Colon (tissue), 2 donors: ENCODE results near the gene FAF1.
"Not testable (repeated sequence)": the region's sequence is repeated elsewhere in the genome, so short reads cannot be mapped to it uniquely, and the experiment has no call there.

ENCODE experiments used
- FAIRE-seq: peaks from 2 replicates; lab custom pipeline; 2012; peaks lifted over from hg19 to GRCh38; lab: Jason Lieb, UNC
- donor health status: control.
- donor health status: control.

The FAF1 gene

DNA sequence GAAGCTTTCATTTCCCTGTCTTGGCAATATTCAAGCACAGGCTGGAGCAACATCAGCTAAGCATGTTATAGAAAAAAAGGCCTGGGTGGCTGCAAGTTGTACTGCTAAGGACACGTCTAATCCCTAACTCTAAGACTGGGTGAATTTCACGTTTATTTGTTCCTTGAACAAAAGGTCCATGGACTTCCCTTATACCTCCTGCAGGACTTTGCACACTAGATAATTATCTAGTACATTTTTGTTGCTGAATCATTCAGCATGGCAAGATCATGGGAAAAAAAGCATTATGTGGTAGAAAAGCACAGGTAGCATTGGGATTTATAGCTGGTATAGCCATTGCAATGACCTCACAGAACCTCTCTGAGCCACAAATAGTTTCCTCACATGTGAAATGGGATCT is 406.1 kb downstream of the FAF1 start:
- no peak for FAIRE-seq

- FAIRE-seq, result no peak
These were observed 411.8 kb downstream of the FAF1 start for GRCh38 chr1:50548243-50548642.

DNA sequence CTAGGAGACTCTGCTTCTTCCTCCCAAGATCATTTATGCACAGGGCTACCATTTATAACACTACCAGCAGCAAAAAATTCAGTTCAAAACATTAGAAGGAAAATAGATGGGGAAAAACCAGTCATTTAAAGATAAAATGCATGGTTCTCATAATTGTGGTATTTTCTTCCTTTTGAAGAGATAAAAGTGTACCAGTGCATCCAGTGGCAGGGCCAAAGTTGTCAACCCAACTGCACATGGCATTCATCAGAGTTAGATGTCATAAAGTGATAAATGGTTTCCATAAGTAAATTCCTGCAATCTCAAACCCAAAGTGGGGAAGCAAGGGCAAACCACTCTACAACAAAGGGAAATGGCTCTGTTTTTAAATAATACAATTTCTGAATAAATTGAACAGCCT is 417.7 kb downstream of the FAF1 start:
- FAIRE-seq, result no peak

- FAIRE-seq, result no peak
These were observed 421.6 kb downstream of the FAF1 start for GRCh38 chr1:50538476-50538875.

- no peak for FAIRE-seq
These were observed 428.5 kb downstream of the FAF1 start for GRCh38 chr1:50531601-50532000.

DNA sequence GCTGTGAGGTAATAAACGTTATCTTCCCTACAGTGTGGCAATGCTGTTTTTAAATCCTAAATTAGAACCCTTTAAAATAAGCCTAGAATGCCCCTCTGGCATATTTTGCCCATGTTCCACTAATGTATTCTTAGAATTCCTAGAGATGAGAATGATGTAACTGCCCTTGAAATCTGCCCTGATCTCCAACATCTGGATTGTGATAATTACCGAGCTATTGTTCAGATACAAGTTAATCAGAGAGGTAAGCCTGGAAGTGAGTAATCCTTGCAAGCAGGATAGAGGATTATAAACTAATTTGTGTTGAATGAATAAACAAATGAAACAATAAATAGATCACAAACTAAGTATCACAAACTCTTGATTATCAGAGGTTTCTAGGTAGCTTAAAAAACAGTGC is 429.0 kb downstream of the FAF1 start:
- FAIRE-seq, result no peak

- no peak for FAIRE-seq
These were observed 430.6 kb downstream of the FAF1 start for GRCh38 chr1:50529510-50529909.

DNA sequence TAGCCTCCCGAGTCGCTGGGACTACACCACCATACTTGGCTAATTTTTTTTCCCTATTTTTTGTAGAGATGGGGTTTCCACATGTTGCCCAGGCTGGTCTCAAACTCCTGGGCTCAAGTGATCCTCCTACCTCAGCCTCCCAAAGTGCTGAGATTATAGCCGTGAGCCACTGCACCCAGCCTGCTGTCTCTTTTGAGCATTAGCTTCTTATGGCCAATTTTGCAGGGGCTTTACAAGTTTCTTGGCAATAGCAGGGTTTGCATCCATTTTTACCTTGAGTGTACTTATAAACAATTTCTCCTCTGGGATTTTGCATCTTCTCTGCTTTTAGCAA is 432.1 kb downstream of the FAF1 start:
- not testable (repeated sequence) for FAIRE-seq

DNA sequence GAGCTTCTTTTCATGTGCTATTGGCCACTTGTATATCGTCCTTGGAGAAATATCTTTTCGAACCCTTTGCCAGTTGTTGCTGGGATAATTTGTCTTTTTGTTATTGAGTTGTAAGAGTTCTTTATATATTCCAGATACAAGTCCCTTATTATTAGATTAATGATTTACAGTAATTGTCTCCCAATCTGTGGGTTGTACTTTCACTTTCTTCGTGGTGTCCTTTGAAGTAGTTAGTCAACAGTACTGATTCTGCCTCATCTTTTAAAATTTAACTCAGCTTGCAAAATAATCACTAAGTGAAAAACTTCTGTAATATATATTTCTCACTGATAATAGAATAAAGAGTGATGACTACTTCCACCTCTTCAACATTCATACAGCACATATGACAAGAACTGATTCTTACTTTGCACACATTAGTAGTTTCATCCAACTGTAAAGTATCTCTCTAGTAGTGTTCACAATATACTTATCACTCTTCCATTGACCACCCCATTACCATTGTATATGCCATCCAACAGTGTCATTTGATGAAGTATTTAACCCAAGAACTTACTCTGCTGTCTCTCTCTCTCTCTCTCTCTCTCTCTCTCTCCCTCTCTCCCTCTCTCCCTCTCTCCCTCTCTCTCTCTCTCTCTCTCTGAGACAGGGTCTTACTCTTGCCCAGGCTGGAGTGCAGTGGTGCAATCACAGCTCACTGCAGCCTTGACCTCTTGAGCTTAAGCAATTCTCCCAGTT is 432.6 kb downstream of the FAF1 start:
- no peak for FAIRE-seq

GRCh38 chr1:50526431-50526830 is 433.6 kb downstream of the FAF1 start:
- no peak for FAIRE-seq

DNA sequence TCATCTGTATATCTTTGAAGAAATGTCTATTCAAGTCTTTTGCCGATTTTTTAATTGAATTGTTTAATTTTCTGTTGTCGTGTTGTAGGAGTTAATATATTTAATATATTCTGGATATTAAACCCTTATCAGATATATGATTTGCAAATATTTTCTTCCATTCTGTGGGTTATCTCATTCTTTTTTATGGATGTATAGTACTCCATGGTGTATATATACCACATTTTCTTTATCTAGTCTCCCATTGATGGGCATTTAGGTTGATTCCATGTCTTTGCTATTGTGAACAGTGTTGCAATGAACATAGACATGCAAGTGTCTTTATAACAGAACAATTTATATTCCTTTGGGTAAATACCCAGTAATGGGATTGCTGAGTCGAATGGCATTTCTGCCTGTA is 436.5 kb downstream of the FAF1 start:
- FAIRE-seq, result no peak

GRCh38 chr1:50522691-50523342 is 437.2 kb downstream of the FAF1 start:
- no peak for FAIRE-seq

DNA sequence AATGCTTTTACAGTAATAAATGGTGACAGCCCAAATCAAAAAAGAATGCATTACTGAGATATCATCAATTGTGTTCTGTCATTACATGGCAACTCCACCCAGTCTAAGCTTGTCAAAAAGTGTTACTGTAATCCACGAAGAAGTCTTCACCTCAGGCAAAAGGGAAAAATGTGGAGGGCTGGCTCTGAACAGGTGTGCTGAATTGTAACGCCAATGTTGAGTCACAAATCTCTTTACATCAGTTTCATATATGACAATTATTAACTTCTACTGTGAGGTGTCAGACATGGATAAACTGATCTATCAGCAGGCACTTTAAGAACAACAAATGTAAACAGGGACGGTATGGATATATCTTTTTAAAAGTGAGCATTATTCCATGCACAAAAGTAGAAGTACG is 438.4 kb downstream of the FAF1 start:
- no peak for FAIRE-seq

DNA sequence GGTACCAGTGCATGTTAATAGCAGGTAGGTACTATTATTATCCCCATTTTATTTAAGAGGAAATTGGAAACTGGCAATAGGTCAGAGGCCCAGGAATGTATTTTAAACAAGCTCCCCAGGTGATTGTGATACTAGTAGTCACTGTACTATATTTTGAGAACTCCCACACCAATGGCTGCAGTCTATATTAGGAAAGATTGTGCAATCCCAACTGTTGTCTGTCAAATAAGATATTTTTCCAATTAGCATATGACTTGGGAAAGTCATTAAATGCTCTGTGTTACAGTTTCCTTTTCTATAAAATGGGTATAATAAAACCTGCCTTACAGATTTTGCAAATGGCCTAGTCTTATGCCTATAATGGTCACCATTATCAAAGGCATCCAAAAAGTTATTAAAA is 442.6 kb downstream of the FAF1 start:
- no peak for FAIRE-seq

DNA sequence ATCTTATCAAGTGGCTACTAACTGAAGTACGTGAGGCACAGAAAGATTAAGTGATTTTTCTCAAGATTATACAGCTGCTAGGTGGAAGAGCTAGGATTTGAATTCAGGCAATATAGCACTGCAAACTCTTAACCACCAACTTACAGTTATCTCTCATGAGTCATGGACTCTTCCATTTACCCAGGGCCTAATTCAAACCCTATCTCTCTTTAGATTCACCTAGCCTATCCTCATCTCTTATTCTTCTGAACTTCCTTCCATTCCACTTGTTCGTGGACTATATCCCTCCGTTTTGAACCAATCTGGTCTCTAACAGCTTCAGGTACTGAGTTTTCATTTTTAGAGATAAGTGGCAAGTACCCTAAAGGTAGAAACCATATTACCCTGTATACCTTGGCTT is 444.0 kb downstream of the FAF1 start:
- FAIRE-seq, result no peak

DNA sequence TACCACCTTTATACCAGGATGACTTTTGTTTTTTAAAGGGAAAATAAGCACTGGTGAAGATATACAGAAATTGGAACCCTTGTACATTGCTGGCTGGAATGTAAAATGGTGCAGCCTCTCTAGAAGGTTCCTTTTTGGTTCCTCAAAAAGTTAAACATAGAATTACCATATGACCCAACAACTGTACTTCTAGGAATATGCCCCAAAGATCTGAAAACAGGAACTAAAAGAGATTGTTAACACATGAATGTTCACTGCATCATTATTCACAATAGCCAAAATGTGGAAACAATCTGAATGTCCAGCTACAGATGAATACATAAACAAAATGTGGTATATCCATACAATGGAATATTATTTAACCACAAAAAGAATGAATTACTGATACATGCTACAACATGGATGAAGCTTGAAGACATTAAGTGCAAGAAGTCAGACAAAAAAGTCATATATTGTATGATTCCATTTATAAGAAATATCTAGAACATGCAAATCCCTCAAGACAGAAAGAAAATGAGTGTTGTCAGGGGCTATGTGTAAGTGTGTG is 452.0 kb downstream of the FAF1 start:
- no peak for FAIRE-seq

DNA sequence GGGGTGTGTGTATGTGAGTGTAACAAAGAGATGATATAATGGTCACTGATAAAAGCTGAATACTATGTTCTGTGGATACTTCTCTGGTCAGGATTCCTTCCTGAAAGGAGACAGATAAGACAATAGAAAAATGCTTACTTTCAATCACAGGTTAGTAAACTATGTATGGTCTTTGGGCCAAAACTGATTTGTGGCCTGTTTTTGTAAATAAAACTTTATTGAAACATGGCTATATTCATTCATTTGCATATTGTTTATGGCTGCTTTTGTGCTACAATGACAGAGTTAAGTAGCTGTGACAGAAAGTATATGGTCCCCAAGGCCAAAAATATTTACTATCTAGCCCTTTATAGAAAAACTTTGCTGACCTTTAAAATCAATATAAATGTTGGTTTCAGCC is 454.6 kb downstream of the FAF1 start:
- FAIRE-seq, result no peak

DNA sequence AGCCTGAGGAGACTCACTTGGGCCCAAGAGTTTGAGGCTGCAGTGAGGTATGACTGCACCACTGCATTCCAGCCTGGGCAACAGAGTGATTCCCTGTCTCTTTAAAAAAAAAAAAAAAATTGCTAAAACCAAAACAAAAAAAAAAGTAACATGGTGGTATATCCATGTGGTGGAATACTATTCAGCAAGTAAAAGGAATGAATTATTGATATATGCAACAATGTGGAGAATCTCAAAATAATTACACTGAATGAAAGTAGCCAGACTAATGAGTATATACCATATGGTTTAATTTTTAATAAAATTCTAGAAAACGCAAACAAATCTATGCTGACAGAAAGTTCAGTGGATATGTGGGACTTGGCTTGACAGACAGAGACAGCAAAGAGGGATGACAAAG is 456.6 kb downstream of the FAF1 start:
- FAIRE-seq, result no peak

GRCh38 chr1:50502147-50502546 is 457.9 kb downstream of the FAF1 start:
- no peak for FAIRE-seq

DNA sequence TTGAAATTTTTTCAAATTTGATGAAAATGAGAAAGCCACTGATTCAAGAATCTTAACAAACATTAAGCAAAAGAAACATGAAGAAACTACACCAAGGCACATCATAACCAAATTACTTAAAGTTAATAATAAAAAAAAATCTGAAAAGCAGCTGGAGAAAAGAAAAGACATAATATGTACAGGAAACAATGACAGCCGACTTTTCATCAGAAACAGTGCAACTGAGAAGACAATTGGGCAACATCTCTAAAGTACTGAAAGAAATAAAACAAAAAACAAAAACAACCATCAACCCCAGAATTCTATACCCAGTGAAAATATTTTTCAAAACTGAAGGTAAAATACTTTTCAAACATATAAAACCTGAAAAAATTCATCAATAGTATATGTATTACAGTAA is 463.1 kb downstream of the FAF1 start:
- no peak for FAIRE-seq

- no peak for FAIRE-seq
These were observed 466.4 kb downstream of the FAF1 start for GRCh38 chr1:50493710-50494109.

GRCh38 chr1:50492142-50492541 is 467.9 kb downstream of the FAF1 start:
- FAIRE-seq, result peak; percentile 43

GRCh38 chr1:50491142-50491541 is 468.9 kb downstream of the FAF1 start:
- FAIRE-seq, result no peak

- no peak for FAIRE-seq
These were observed 469.4 kb downstream of the FAF1 start for GRCh38 chr1:50490640-50491039.
